ENCODE data around the gene IER5.

The IER5 gene

GRCh38 chr1:181088079-181089016 lies at the start of gene IER5 (continued):
- TF ChIP-seq TCF7L2 (IDR thresholded peaks at IDR 0.05; ENCODE audit: borderline replicate concordance, low read depth, low read length) (no peak), ZNF785 (tag by site-specific recombination; IDR thresholded peaks at IDR 0.05) (no peak), ZNF426 (tag by site-specific recombination; IDR thresholded peaks at IDR 0.05) (no peak), SETDB1 (IDR thresholded peaks at IDR 0.05; ENCODE audit: insufficient read length, low read length) (no peak), OSR2 (tag by site-specific recombination; IDR thresholded peaks at IDR 0.05) (peak; percentile 27; the same call in 1 of the 2 replicates), ZBTB20 (tag by site-specific recombination; IDR thresholded peaks at IDR 0.05) (peak; percentile 81), ZEB2 (tag by site-specific recombination; IDR thresholded peaks at IDR 0.05) (peak; percentile 83), ZNF132 (tag by site-specific recombination; IDR thresholded peaks at IDR 0.05; ENCODE audit: borderline replicate concordance) (no peak), HIC1 (tag by site-specific recombination; IDR thresholded peaks at IDR 0.05) (no peak), ZNF214 (tag by site-specific recombination; IDR thresholded peaks at IDR 0.05; ENCODE audit: borderline replicate concordance) (no peak), ZNF366 (tag by site-specific recombination; conservative IDR thresholded peaks at IDR 0.05) (no peak), AEBP2 (tag by site-specific recombination; IDR thresholded peaks at IDR 0.05; ENCODE audit: borderline replicate concordance) (no peak), SALL2 (tag by site-specific recombination; IDR thresholded peaks at IDR 0.05; ENCODE audit: borderline replicate concordance) (no peak), ZNF560 (tag by site-specific recombination; IDR thresholded peaks at IDR 0.05; ENCODE audit: borderline replicate concordance) (no peak), PRDM4 (tag by site-specific recombination; IDR thresholded peaks at IDR 0.05) (no peak), ZNF148 (tag by site-specific recombination; IDR thresholded peaks at IDR 0.05; ENCODE audit: borderline replicate concordance) (no peak), ZNF121 (tag by site-specific recombination; IDR thresholded peaks at IDR 0.05) (no peak), ZNF112 (tag by site-specific recombination; IDR thresholded peaks at IDR 0.05) (no peak), ZNF266 (tag by site-specific recombination; IDR thresholded peaks at IDR 0.05; ENCODE audit: low read depth) (no peak), ZNF843 (tag by site-specific recombination; IDR thresholded peaks at IDR 0.05) (peak; percentile 23; the same call in 1 of the 2 replicates), ZSCAN16 (tag by site-specific recombination; IDR thresholded peaks at IDR 0.05) (peak; percentile 64; the same call in 1 of the 2 replicates), ZNF548 (tag by site-specific recombination; IDR thresholded peaks at IDR 0.05) (no peak), ZNF555 (tag by site-specific recombination; conservative IDR thresholded peaks at IDR 0.05) (no peak), BCL6B (tag by site-specific recombination; IDR thresholded peaks at IDR 0.05) (no peak), MYNN (tag by site-specific recombination; IDR thresholded peaks at IDR 0.05; ENCODE audit: borderline replicate concordance) (no peak), ZNF248 (tag by site-specific recombination; IDR thresholded peaks at IDR 0.05) (no peak), ZNF26 (tag by site-specific recombination; IDR thresholded peaks at IDR 0.05) (no peak)

Data from HEK293 (cell line).